GM23338 (cell line): ENCODE data around the gene FASN. TPM values are rescaled to one million over a fixed set of nuclear protein-coding genes. Genes with fewer than 3 reads are reported as not detected.

Experiments used
- ATAC-seq: fragments of 200-7000 bp; cut with Tn5 transposase; 3 replicates; pipeline ENCODE4 v1.9.1; 2020
- DNase-seq: peaks from one replicate; pipeline ENCODE4 v3.0.0-alpha.2; 2015; ENCODE audit warnings: low spot score
- H2AFZ ChIP-seq: fragments of 200-600 bp; sonication (generic); 2 replicates; pipeline ENCODE4 v1.8.0; 2016; ENCODE audit warnings: antibody characterized with exemption, mild to moderate bottlenecking, moderate library complexity
- H3F3A ChIP-seq: fragments of 200-600 bp; sonication (generic); replicated peaks from 2 replicates; pipeline ENCODE4 v1.8.0; 2017; ENCODE audit warnings: antibody characterized with exemption, mixed run types, low read depth
- H3K27ac ChIP-seq: fragments of 200-600 bp; sonication (generic); 2 replicates; pipeline ENCODE4 v1.6.1; 2016; ENCODE audit warnings: low read depth
- H3K27me3 ChIP-seq: fragments of 200-600 bp; sonication (generic); 2 replicates; pipeline ENCODE4 v1.8.0; 2016; ENCODE audit warnings: mild to moderate bottlenecking, mixed run types, moderate library complexity; ENCODE audit not compliant: insufficient read depth
- H3K36me3 ChIP-seq: fragments of 200-600 bp; sonication (generic); 2 replicates; pipeline ENCODE4 v1.8.0; 2016; ENCODE audit warnings: mild to moderate bottlenecking; ENCODE audit not compliant: insufficient read depth
- H3K4me1 ChIP-seq: fragments of 200-600 bp; sonication (generic); 2 replicates; pipeline ENCODE4 v1.8.0; 2016; ENCODE audit warnings: mild to moderate bottlenecking, moderate library complexity; ENCODE audit not compliant: insufficient read depth
- H3K4me2 ChIP-seq: fragments of 200-600 bp; sonication (generic); 2 replicates; pipeline ENCODE4 v1.7.1; 2017; ENCODE audit warnings: mixed run types
- H3K4me3 ChIP-seq: fragments of 200-600 bp; sonication (generic); 2 replicates; pipeline ENCODE4 v1.6.1; 2016; ENCODE audit warnings: mixed run types
- H3K79me2 ChIP-seq: fragments of 200-600 bp; sonication (generic); replicated peaks from 2 replicates; pipeline ENCODE4 v1.8.0; 2017; ENCODE audit warnings: mild to moderate bottlenecking; ENCODE audit not compliant: insufficient read depth
- H3K9me2 ChIP-seq: fragments of 200-600 bp; sonication (generic); 2 replicates; pipeline ENCODE4 v1.8.0; 2017; ENCODE audit not compliant: insufficient read depth
- H4K20me1 ChIP-seq: fragments of 200-600 bp; sonication (generic); replicated peaks from 2 replicates; pipeline ENCODE4 v1.8.0; 2017; ENCODE audit warnings: mild to moderate bottlenecking; ENCODE audit not compliant: insufficient read depth
- H3K27ac Mint-ChIP-seq: 2 replicates; pipeline ENCODE4 v1.8.0; 2020; ENCODE audit warnings: inconsistent platforms, mild to moderate bottlenecking, moderate library complexity, mixed read lengths
- H3K27me3 Mint-ChIP-seq: 3 replicates; pipeline ENCODE4 v1.8.0; 2022; ENCODE audit warnings: low read depth, mild to moderate bottlenecking, moderate library complexity, mixed read lengths, inconsistent platforms; ENCODE audit not compliant: insufficient read depth, poor library complexity
- H3K36me3 Mint-ChIP-seq: 3 replicates; pipeline ENCODE4 v1.8.0; 2021; ENCODE audit warnings: low read depth, mild to moderate bottlenecking, inconsistent platforms, moderate library complexity, mixed read lengths
- H3K4me1 Mint-ChIP-seq: 3 replicates; pipeline ENCODE4 v1.8.0; 2020; ENCODE audit warnings: mild to moderate bottlenecking, inconsistent platforms, mixed read lengths
- H3K4me3 Mint-ChIP-seq: 3 replicates; pipeline ENCODE4 v1.8.0; 2021; ENCODE audit warnings: moderate library complexity, mild to moderate bottlenecking, inconsistent platforms, mixed read lengths
- H3K9me3 Mint-ChIP-seq: 3 replicates; pipeline ENCODE4 v1.8.0; 2020; ENCODE audit warnings: moderate library complexity, mild to moderate bottlenecking, inconsistent platforms, mixed read lengths
- CREB1 ChIP-seq: fragments of 250-450 bp; sonication (Bioruptor Pico); IDR thresholded peaks from 2 replicates; pipeline ENCODE4 v1.5.0; 2020; ENCODE audit warnings: low read depth, mild to moderate bottlenecking, moderate library complexity
- CTCF ChIP-seq, 2 experiments: fragments of 200-600 bp in 1 of 2; sonication (generic) in 1 of 2; conservative IDR thresholded peaks; 2 replicates each; pipeline versions ENCODE4 v1.5.1 to v1.6.1; 2016 to 2017; ENCODE audit warnings: antibody characterized with exemption in 2 of 2, low read depth in 2 of 2, mild to moderate bottlenecking in 2 of 2, moderate library complexity in 1 of 2
- EZH2phosphoT487 ChIP-seq: fragments of 200-600 bp; sonication (generic); IDR thresholded peaks from one replicate; pipeline ENCODE4 v1.8.1; 2018; ENCODE audit warnings: antibody characterized with exemption; ENCODE audit not compliant: unreplicated experiment
- JUNB ChIP-seq: IDR thresholded peaks from one replicate; pipeline ENCODE4 v1.6.1; 2016; ENCODE audit warnings: antibody characterized with exemption; ENCODE audit not compliant: unreplicated experiment
- ZNF114 ChIP-seq: fragments of 250-450 bp; sonication (Bioruptor Pico); IDR thresholded peaks from 2 replicates; pipeline ENCODE4 v1.5.0; 2020; ENCODE audit warnings: mild to moderate bottlenecking, moderate library complexity
- polyA plus RNA-seq: library from polyadenylated mRNA; unstranded; fragments of >200 nt; fragmentation: Nextera tagmentation; extraction: Ambion mirVana; gene quantifications from 2 replicates; pipeline ENCODE4 v1.2.1, GENCODE V29; 2016
- total RNA-seq: library from RNA; depleted of rRNA; stranded (reverse); fragments of >200 nt; shearing (Covaris generic); gene quantifications from 2 replicates; pipeline ENCODE4 v1.2.3, GENCODE V29; 2014
- TF ChIP-seq, protein P1 (sequence below): fragments of 250-450 bp; sonication (Bioruptor Pico); IDR thresholded peaks from 2 replicates; pipeline ENCODE4 v1.5.0; 2020; ENCODE audit warnings: mild to moderate bottlenecking, moderate library complexity
- TF ChIP-seq, protein P2 (sequence below): IDR thresholded peaks from 2 replicates; pipeline ENCODE4 v1.6.1; 2016; ENCODE audit warnings: antibody characterized with exemption

FASN gene
- total and polyA plus RNA-seq, 2 experiments from 2014 or later: 120 to 849 TPM

GRCh38 chr17:82127704-82128103 is 29.7 kb upstream of the FASN start (continued):
- TF ChIP-seq, protein P1, sequence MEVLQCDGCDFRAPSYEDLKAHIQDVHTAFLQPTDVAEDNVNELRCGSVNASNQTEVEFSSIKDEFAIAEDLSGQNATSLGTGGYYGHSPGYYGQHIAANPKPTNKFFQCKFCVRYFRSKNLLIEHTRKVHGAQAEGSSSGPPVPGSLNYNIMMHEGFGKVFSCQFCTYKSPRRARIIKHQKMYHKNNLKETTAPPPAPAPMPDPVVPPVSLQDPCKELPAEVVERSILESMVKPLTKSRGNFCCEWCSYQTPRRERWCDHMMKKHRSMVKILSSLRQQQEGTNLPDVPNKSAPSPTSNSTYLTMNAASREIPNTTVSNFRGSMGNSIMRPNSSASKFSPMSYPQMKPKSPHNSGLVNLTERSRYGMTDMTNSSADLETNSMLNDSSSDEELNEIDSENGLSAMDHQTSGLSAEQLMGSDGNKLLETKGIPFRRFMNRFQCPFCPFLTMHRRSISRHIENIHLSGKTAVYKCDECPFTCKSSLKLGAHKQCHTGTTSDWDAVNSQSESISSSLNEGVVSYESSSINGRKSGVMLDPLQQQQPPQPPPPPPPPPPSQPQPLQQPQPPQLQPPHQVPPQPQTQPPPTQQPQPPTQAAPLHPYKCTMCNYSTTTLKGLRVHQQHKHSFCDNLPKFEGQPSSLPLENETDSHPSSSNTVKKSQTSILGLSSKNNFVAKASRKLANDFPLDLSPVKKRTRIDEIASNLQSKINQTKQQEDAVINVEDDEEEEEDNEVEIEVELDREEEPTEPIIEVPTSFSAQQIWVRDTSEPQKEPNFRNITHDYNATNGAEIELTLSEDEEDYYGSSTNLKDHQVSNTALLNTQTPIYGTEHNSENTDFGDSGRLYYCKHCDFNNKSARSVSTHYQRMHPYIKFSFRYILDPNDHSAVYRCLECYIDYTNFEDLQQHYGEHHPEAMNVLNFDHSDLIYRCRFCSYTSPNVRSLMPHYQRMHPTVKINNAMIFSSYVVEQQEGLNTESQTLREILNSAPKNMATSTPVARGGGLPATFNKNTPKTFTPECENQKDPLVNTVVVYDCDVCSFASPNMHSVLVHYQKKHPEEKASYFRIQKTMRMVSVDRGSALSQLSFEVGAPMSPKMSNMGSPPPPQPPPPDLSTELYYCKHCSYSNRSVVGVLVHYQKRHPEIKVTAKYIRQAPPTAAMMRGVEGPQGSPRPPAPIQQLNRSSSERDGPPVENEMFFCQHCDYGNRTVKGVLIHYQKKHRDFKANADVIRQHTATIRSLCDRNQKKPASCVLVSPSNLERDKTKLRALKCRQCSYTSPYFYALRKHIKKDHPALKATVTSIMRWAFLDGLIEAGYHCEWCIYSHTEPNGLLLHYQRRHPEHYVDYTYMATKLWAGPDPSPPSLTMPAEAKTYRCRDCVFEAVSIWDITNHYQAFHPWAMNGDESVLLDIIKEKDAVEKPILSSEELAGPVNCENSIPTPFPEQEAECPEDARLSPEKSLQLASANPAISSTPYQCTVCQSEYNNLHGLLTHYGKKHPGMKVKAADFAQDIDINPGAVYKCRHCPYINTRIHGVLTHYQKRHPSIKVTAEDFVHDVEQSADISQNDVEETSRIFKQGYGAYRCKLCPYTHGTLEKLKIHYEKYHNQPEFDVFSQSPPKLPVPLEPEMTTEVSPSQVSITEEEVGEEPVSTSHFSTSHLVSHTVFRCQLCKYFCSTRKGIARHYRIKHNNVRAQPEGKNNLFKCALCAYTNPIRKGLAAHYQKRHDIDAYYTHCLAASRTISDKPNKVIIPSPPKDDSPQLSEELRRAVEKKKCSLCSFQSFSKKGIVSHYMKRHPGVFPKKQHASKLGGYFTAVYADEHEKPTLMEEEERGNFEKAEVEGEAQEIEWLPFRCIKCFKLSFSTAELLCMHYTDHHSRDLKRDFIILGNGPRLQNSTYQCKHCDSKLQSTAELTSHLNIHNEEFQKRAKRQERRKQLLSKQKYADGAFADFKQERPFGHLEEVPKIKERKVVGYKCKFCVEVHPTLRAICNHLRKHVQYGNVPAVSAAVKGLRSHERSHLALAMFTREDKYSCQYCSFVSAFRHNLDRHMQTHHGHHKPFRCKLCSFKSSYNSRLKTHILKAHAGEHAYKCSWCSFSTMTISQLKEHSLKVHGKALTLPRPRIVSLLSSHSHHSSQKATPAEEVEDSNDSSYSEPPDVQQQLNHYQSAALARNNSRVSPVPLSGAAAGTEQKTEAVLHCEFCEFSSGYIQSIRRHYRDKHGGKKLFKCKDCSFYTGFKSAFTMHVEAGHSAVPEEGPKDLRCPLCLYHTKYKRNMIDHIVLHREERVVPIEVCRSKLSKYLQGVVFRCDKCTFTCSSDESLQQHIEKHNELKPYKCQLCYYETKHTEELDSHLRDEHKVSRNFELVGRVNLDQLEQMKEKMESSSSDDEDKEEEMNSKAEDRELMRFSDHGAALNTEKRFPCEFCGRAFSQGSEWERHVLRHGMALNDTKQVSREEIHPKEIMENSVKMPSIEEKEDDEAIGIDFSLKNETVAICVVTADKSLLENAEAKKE (CRISPR knock-in tag): no peak
- TF ChIP-seq JUNB (no peak), CREB1 (CRISPR knock-in tag) (no peak), ZNF114 (CRISPR knock-in tag) (no peak), EZH2phosphoT487 (no peak)
- TF ChIP-seq, protein P2, sequence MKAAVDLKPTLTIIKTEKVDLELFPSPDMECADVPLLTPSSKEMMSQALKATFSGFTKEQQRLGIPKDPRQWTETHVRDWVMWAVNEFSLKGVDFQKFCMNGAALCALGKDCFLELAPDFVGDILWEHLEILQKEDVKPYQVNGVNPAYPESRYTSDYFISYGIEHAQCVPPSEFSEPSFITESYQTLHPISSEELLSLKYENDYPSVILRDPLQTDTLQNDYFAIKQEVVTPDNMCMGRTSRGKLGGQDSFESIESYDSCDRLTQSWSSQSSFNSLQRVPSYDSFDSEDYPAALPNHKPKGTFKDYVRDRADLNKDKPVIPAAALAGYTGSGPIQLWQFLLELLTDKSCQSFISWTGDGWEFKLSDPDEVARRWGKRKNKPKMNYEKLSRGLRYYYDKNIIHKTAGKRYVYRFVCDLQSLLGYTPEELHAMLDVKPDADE: no peak

DNA sequence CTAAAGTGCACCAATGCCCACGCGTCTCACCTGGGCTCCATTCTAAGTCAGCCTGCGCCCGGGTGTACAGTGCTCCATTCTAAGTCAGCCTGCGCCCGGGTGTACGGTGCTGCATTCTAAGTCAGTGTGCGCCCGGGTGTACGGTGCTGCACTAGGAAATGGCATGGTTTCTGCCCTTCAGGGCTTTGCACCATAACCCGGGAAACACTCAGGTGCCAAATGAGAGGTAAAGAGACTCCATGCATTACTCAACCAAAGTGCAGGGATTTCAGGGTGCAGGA is 29.2 kb upstream of the FASN start:
- H3K36me3 Mint-ChIP-seq: peaks cover 3% of the 10 kb centered on the region; the same call in 1 of the 3 replicates
- Histone ChIP-seq H3K9me2 (no peaks in the 10 kb centered on the region), H3K79me2 (no peaks in the 10 kb centered on the region), H3K4me2 (no peak overlapping the region), H3K4me1 (no peaks in the 10 kb centered on the region), H3F3A (no peaks in the 10 kb centered on the region), H3K4me3 (no peak overlapping the region), H3K36me3 (no peaks in the 10 kb centered on the region), H3K27ac (no peak overlapping the region), H2AFZ (no peak overlapping the region), H3K27me3 (no peaks in the 10 kb centered on the region), H4K20me1 (no peaks in the 10 kb centered on the region; the same call in 1 of the 2 replicates)
- no peaks in the 10 kb centered on the region for H3K9me3 Mint-ChIP-seq
- TF ChIP-seq EZH2phosphoT487: no peak
- no peak for TF ChIP-seq CTCF (conservative IDR thresholded peaks at IDR 0.05; ENCODE audit: low read depth in 2 of 2)
- ATAC-seq (no peak), DNase-seq (no peak)
- peaks cover 6% of the 10 kb centered on the region for H3K27me3 Mint-ChIP-seq
- H3K4me1 Mint-ChIP-seq: peaks cover 4% of the 10 kb centered on the region; the same call in 1 of the 3 replicates
- no peak overlapping the region for H3K27ac Mint-ChIP-seq
- no peak overlapping the region for H3K4me3 Mint-ChIP-seq
